Measurements from ENCODE around the gene TTLL11.
"Not testable (repeated sequence)": the region's sequence is repeated elsewhere in the genome, so short reads cannot be mapped to it uniquely, and the experiment has no call there.

TTLL11 gene

GRCh38 chr9:121984726-121985402, 108.2 kb downstream of the TTLL11 start:
- peak; percentile 20 for DNase-seq (ENCODE audit: low read depth, low spot score)
- H3K27ac ChIP-seq: no peak overlapping the region

- DNase-seq (ENCODE audit: low read depth, low spot score): no peak
- H3K27ac ChIP-seq: no peak overlapping the region
Observed at GRCh38 chr9:121983736-121984135, 109.4 kb downstream of the TTLL11 start.

- no peak for DNase-seq (ENCODE audit: low read depth, low spot score)
- H3K27ac ChIP-seq: no peak overlapping the region
Observed at GRCh38 chr9:121981118-121981883, 111.8 kb downstream of the TTLL11 start.

GRCh38 chr9:121980665-121981064, 112.4 kb downstream of the TTLL11 start:
- H3K27ac ChIP-seq; DNase-seq (ENCODE audit: low read depth, low spot score): not testable (repeated sequence)

GRCh38 chr9:121979736-121980135, 113.4 kb downstream of the TTLL11 start:
- DNase-seq (ENCODE audit: low read depth, low spot score): no peak
- no peak overlapping the region for H3K27ac ChIP-seq

GRCh38 chr9:121976751-121977150, 116.4 kb downstream of the TTLL11 start:
- H3K27ac ChIP-seq: peak overlapping the region; percentile 91
- DNase-seq (ENCODE audit: low read depth, low spot score): peak; percentile 88

GRCh38 chr9:121975801-121976277, 117.3 kb downstream of the TTLL11 start:
- DNase-seq (ENCODE audit: low read depth, low spot score): peak; percentile 96

GRCh38 chr9:121974421-121974820, 118.7 kb downstream of the TTLL11 start:
- peak overlapping the region; percentile 91 for H3K27ac ChIP-seq
- DNase-seq (ENCODE audit: low read depth, low spot score): peak; percentile 79

More at GRCh38 chr9:121975801-121976277, 117.3 kb downstream of the TTLL11 start:
- peak overlapping the region; percentile 91 for H3K27ac ChIP-seq

GRCh38 chr9:121972501-121972981, 120.6 kb downstream of the TTLL11 start:
- H3K27ac ChIP-seq: peak overlapping the region; percentile 91
- peak; percentile 96 for DNase-seq (ENCODE audit: low read depth, low spot score)

GRCh38 chr9:121968056-121968455, 125.1 kb downstream of the TTLL11 start:
- peak overlapping the region; percentile 37 for H3K27ac ChIP-seq
- no peak for DNase-seq (ENCODE audit: low read depth, low spot score)

- no peak for DNase-seq (ENCODE audit: low read depth, low spot score)
Observed at GRCh38 chr9:121966706-121967105, 126.4 kb downstream of the TTLL11 start.

GRCh38 chr9:121963528-121963995, 129.5 kb downstream of the TTLL11 start:
- H3K27ac ChIP-seq: peak overlapping the region; percentile 85
- DNase-seq (ENCODE audit: low read depth, low spot score): no peak

More at GRCh38 chr9:121966706-121967105, 126.4 kb downstream of the TTLL11 start:
- H3K27ac ChIP-seq: no peak overlapping the region

- peak overlapping the region; percentile 85 for H3K27ac ChIP-seq
- DNase-seq (ENCODE audit: low read depth, low spot score): no peak
Observed at GRCh38 chr9:121962421-121962820, 130.7 kb downstream of the TTLL11 start.

- DNase-seq (ENCODE audit: low read depth, low spot score): no peak
- no peak overlapping the region for H3K27ac ChIP-seq
Observed at GRCh38 chr9:121960665-121961064, 132.4 kb downstream of the TTLL11 start.

- DNase-seq (ENCODE audit: low read depth, low spot score): no peak
- no peak overlapping the region for H3K27ac ChIP-seq
Observed at GRCh38 chr9:121958530-121958929, 134.6 kb downstream of the TTLL11 start.

- no peak for DNase-seq (ENCODE audit: low read depth, low spot score)
- H3K27ac ChIP-seq: no peak overlapping the region
Observed at GRCh38 chr9:121956808-121957207, 136.3 kb downstream of the TTLL11 start.

- no peak overlapping the region for H3K27ac ChIP-seq
- DNase-seq (ENCODE audit: low read depth, low spot score): no peak
Observed at GRCh38 chr9:121955649-121956048, 137.5 kb downstream of the TTLL11 start.

GRCh38 chr9:121954477-121955140, 138.5 kb downstream of the TTLL11 start:
- H3K27ac ChIP-seq: no peak overlapping the region
- no peak for DNase-seq (ENCODE audit: low read depth, low spot score)

GRCh38 chr9:121952611-121953010, 140.5 kb downstream of the TTLL11 start:
- no peak for DNase-seq (ENCODE audit: low read depth, low spot score)

GRCh38 chr9:121950866-121951265, 142.2 kb downstream of the TTLL11 start:
- H3K27ac ChIP-seq: no peak overlapping the region
- DNase-seq (ENCODE audit: low read depth, low spot score): no peak

More at GRCh38 chr9:121952611-121953010, 140.5 kb downstream of the TTLL11 start:
- H3K27ac ChIP-seq: no peak overlapping the region

Measured in epithelial cell of prostate (primary cell).